ENCODE results near the gene PDGFB. TPM values are rescaled to one million over a fixed set of nuclear protein-coding genes. Genes with fewer than 3 reads are reported as not detected.

The PDGFB gene
- total and polyA plus RNA-seq, 2 of the 4 experiments (the other 2 are of a cell fraction), result 0.07 TPM; not detected in 1

- Histone ChIP-seq H4K8ac (ENCODE audit: low read depth in 2 of 2, low read length in 2 of 2) (no peak overlapping the region), H2BK5ac (ENCODE audit: low read depth, low read length, poor library complexity, severe bottlenecking) (no peak overlapping the region), H3K4me3 (ENCODE audit: insufficient read depth, low read depth, low read length) (no peak overlapping the region), H3K27ac (ENCODE audit: insufficient read depth, low read length) (no peak overlapping the region), H2AK9ac (replicated peaks; ENCODE audit: low read depth, low read length, poor library complexity) (no peak overlapping the region), H2AFZ (replicated peaks; ENCODE audit: low read length, poor library complexity) (peak overlapping the region; percentile 9), H2BK20ac (ENCODE audit: low read depth, low read length) (no peak overlapping the region), H3K18ac (ENCODE audit: low read depth, low read length) (no peak overlapping the region), H3K9ac (ENCODE audit: low read depth, low read length) (no peak overlapping the region), H4K20me1 (ENCODE audit: insufficient read depth, low read length) (peaks cover 6% of the 10 kb centered on the region; the same call in 1 of the 2 replicates), H3K56ac (ENCODE audit: extremely low read depth, insufficient read depth, low read length) (no peak overlapping the region), H3K4me2 (ENCODE audit: low read depth, low read length) (no peak overlapping the region), H3K27me3 (ENCODE audit: control insufficient read depth, insufficient read depth, low read length) (peaks cover 60% of the 10 kb centered on the region), H3K9me1 (ENCODE audit: insufficient read depth, low read length) (no peaks in the 10 kb centered on the region), H2BK120ac (ENCODE audit: low read depth, low read length) (no peak overlapping the region), H3K14ac (replicated peaks; ENCODE audit: low read depth, low read length) (no peak overlapping the region), H3K4ac (ENCODE audit: low read depth, low read length) (no peak overlapping the region), H3K4me1 (ENCODE audit: control insufficient read depth, insufficient read depth, low read length) (peaks cover 5% of the 10 kb centered on the region; the same call in 1 of the 2 replicates), H3K79me1 (ENCODE audit: low read depth in 1 of 2, low read length in 2 of 2) (no peaks in the 10 kb centered on the region), H4K5ac (ENCODE audit: low read depth, low read length) (no peak overlapping the region), H3K9me3 (ENCODE audit: control insufficient read depth, insufficient read depth, low read length) (no peaks in the 10 kb centered on the region), H2BK15ac (ENCODE audit: low read depth, low read length) (no peak overlapping the region), H4K91ac (ENCODE audit: insufficient read depth, low read depth, low read length) (no peak overlapping the region), H3K23ac (ENCODE audit: low read depth, low read length) (no peak overlapping the region), H2AK5ac (ENCODE audit: low read depth, low read length) (no peak overlapping the region), H3K36me3 (ENCODE audit: control insufficient read depth, insufficient read depth, low read length) (no peaks in the 10 kb centered on the region)
- ChIA-PET POLR2A (ENCODE audit: unreplicated experiment) (no interaction called here), CTCF (interaction anchor here (0.9 to 1.3 kb wide), 2 partner anchors 11 to 68 kb away, joined by 3 read pairs; no protein-coding TSS in a partner anchor)
- intact Hi-C loops (cut with micrococcal nuclease) (no loop called here), dilution Hi-C loops (cut with HindIII; ENCODE audit: low sequenced_read_pairs, unreplicated experiment) (no loop called here), in situ Hi-C loops (cut with MboI; ENCODE audit: low sequenced_read_pairs) (no loop called here)
- no peak for DNase-seq
- no TSS peak for BruUV-seq (replicated peaks)
- ATAC-seq (ENCODE audit: low read depth), result no peak
- 17% methylated on average over 53 of the region's 92 CpGs; no CpG with 5 or more reads in 1 of the 2 experiments for WGBS, 2 experiments (ENCODE audit: extremely low coverage in 2 of 2, insufficient read length in 1 of 2)
- TF ChIP-seq USF2 (IDR thresholded peaks at IDR 0.05; ENCODE audit: low read depth, low read length) (no peak), POLR2A (IDR thresholded peaks at IDR 0.05; ENCODE audit: low read depth, low read length) (no peak), FOS (IDR thresholded peaks at IDR 0.05; ENCODE audit: low read depth, low read length) (no peak), ELK1 (IDR thresholded peaks at IDR 0.05; ENCODE audit: borderline replicate concordance, low read depth, low read length) (no peak), BHLHE40 (IDR thresholded peaks at IDR 0.05; ENCODE audit: low read depth, low read length) (0 out of 2 replicates have a peak, but pooled peaks have one; percentile 46)
Measured at GRCh38 chr22:39241794-39242594, 2.8 kb downstream of the PDGFB start.

All from IMR-90 (cell line).